Midbrain (tissue), 1 donor: Measurements from ENCODE around the gene LRRK1.

ENCODE experiments used
- DNase-seq: peaks from one replicate; lab custom pipeline; 2025; lab: John Stamatoyannopoulos, UW

LRRK1 gene

GRCh38 chr15:100932676-100933348 is 13.7 kb downstream of the LRRK1 start:
- no peak for DNase-seq

- no peak for DNase-seq
These were observed 15.0 kb downstream of the LRRK1 start for GRCh38 chr15:100934166-100934565.

- no peak for DNase-seq
These were observed 15.6 kb downstream of the LRRK1 start for GRCh38 chr15:100934726-100935125.

- DNase-seq: no peak
These were observed 18.0 kb downstream of the LRRK1 start for GRCh38 chr15:100937171-100937570.

GRCh38 chr15:100939791-100940190 is 20.6 kb downstream of the LRRK1 start:
- no peak for DNase-seq

GRCh38 chr15:100940767-100941379 is 21.7 kb downstream of the LRRK1 start:
- no peak for DNase-seq

- no peak for DNase-seq
These were observed 22.4 kb downstream of the LRRK1 start for GRCh38 chr15:100941536-100941935.

- no peak for DNase-seq
These were observed 23.7 kb downstream of the LRRK1 start for GRCh38 chr15:100942656-100943425.

GRCh38 chr15:100944244-100944895 is 25.2 kb downstream of the LRRK1 start:
- no peak for DNase-seq

- DNase-seq: no peak
These were observed 25.8 kb downstream of the LRRK1 start for GRCh38 chr15:100944986-100945385.

- no peak for DNase-seq
These were observed 28.7 kb downstream of the LRRK1 start for GRCh38 chr15:100947760-100948429.

- no peak for DNase-seq
These were observed 29.2 kb downstream of the LRRK1 start for GRCh38 chr15:100948430-100948762.

GRCh38 chr15:100949691-100950090 is 30.5 kb downstream of the LRRK1 start:
- DNase-seq: no peak

GRCh38 chr15:100951965-100952364 is 32.8 kb downstream of the LRRK1 start:
- no peak for DNase-seq

GRCh38 chr15:100952566-100952965 is 33.4 kb downstream of the LRRK1 start:
- no peak for DNase-seq

GRCh38 chr15:100958326-100959065 is 39.3 kb downstream of the LRRK1 start:
- DNase-seq: no peak

- DNase-seq: no peak
These were observed 40.2 kb downstream of the LRRK1 start for GRCh38 chr15:100959066-100960050.

- no peak for DNase-seq
These were observed 47.8 kb downstream of the LRRK1 start for GRCh38 chr15:100966997-100967396.

GRCh38 chr15:100968050-100968966 is 49.2 kb downstream of the LRRK1 start:
- no peak for DNase-seq
